ENCODE data around the gene RBM4B. TPM values are rescaled to one million over a fixed set of nuclear protein-coding genes. Genes with fewer than 3 reads are reported as not detected.
A peak's percentile ranks its signal among the peaks of the same experiment; 100 is the strongest.
"Not testable (repeated sequence)": the region's sequence is repeated elsewhere in the genome, so short reads cannot be mapped to it uniquely, and the experiment has no call there.

RBM4B gene
- 16.1 and 26.7 TPM in 2 replicates for total RNA-seq

GRCh38 chr11:66677599-66678375 lies at the start of gene RBM4B:
RBM4B (minus strand) TSS chr11:66677887; CDS start chr11:66677079, 808 bp downstream.
- DNase-seq (ENCODE audit: low read depth), result peak; percentile 81

- peak; percentile 63 for DNase-seq (ENCODE audit: low read depth)
These were observed 48.0 kb upstream of the RBM4B start for GRCh38 chr11:66725647-66726046.

- no peak for DNase-seq (ENCODE audit: low read depth)
These were observed 47.4 kb upstream of the RBM4B start for GRCh38 chr11:66725114-66725513.

GRCh38 chr11:66724167-66724566 lies 46.5 kb upstream of the RBM4B start:
- DNase-seq (ENCODE audit: low read depth), result not testable (repeated sequence)

- DNase-seq (ENCODE audit: low read depth), result no peak
These were observed 46.0 kb upstream of the RBM4B start for GRCh38 chr11:66723693-66724092.

GRCh38 chr11:66722745-66723651 lies 45.3 kb upstream of the RBM4B start:
- no peak for DNase-seq (ENCODE audit: low read depth)

- no peak for DNase-seq (ENCODE audit: low read depth)
These were observed 44.3 kb upstream of the RBM4B start for GRCh38 chr11:66721939-66722338.

GRCh38 chr11:66720899-66721470 lies 43.3 kb upstream of the RBM4B start:
- no peak for DNase-seq (ENCODE audit: low read depth)

GRCh38 chr11:66720223-66720898 lies 42.7 kb upstream of the RBM4B start:
- peak; percentile 85 for DNase-seq (ENCODE audit: low read depth)

GRCh38 chr11:66719111-66719872 lies 41.6 kb upstream of the RBM4B start:
- DNase-seq (ENCODE audit: low read depth), result no peak

GRCh38 chr11:66718320-66718971 lies 40.8 kb upstream of the RBM4B start:
- no peak for DNase-seq (ENCODE audit: low read depth)

- no peak for DNase-seq (ENCODE audit: low read depth)
These were observed 40.2 kb upstream of the RBM4B start for GRCh38 chr11:66717925-66718319.

- no peak for DNase-seq (ENCODE audit: low read depth)
These were observed 39.3 kb upstream of the RBM4B start for GRCh38 chr11:66716996-66717395.

GRCh38 chr11:66715346-66716085 lies 37.8 kb upstream of the RBM4B start:
- no peak for DNase-seq (ENCODE audit: low read depth)

GRCh38 chr11:66713746-66714480 lies 36.2 kb upstream of the RBM4B start:
- no peak for DNase-seq (ENCODE audit: low read depth)

- no peak for DNase-seq (ENCODE audit: low read depth)
These were observed 32.8 kb upstream of the RBM4B start for GRCh38 chr11:66710384-66710930.

- DNase-seq (ENCODE audit: low read depth), result no peak
These were observed 31.0 kb upstream of the RBM4B start for GRCh38 chr11:66708701-66709100.

GRCh38 chr11:66708094-66708493 lies 30.4 kb upstream of the RBM4B start:
- DNase-seq (ENCODE audit: low read depth), result no peak

GRCh38 chr11:66707486-66707885 lies 29.8 kb upstream of the RBM4B start:
- no peak for DNase-seq (ENCODE audit: low read depth)

All from renal cortical epithelial cell (primary cell).